K562 (cell line): ENCODE measurements around the gene FRK.

Experiments
- TF ChIP-seq, protein P1 (sequence below): IDR thresholded peaks from 2 replicates; pipeline ENCODE4 v1.6.1; 2016; ENCODE audit warnings: missing genetic modification characterization, missing compliant biosample characterization
- TF ChIP-seq, protein P2 (sequence below): sonication (generic); formaldehyde crosslinking; IDR thresholded peaks from 2 replicates; pipeline ENCODE4 v1.8.1; 2022; ENCODE audit warnings: missing genetic modification reagents

DNA sequence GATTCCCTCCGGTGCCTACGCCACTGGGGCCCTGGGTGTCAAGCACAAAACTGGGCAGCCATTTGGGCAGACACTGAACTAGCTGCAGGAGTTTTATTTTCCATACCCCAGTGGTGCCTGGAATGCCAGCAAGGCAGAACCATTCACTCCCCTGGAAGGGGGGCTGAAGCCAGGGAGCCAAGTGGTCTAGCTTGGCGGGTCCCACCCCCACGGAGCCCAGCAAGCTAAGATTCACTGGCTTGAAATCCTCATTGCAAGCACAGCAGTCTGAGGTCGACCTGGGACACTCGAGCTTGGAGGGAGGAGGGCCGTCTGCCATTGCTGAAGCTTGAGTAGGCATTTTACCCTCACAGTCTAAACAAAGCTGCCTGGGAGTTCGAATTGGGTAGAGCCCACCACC is 125.3 kb downstream of the FRK start:
- TF ChIP-seq, protein P1, sequence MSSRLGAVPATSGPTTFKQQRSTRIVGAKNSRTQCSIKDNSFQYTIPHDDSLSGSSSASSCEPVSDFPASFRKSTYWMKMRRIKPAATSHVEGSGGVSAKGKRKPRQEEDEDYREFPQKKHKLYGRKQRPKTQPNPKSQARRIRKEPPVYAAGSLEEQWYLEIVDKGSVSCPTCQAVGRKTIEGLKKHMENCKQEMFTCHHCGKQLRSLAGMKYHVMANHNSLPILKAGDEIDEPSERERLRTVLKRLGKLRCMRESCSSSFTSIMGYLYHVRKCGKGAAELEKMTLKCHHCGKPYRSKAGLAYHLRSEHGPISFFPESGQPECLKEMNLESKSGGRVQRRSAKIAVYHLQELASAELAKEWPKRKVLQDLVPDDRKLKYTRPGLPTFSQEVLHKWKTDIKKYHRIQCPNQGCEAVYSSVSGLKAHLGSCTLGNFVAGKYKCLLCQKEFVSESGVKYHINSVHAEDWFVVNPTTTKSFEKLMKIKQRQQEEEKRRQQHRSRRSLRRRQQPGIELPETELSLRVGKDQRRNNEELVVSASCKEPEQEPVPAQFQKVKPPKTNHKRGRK (tag): no peak
- TF ChIP-seq, protein P2, sequence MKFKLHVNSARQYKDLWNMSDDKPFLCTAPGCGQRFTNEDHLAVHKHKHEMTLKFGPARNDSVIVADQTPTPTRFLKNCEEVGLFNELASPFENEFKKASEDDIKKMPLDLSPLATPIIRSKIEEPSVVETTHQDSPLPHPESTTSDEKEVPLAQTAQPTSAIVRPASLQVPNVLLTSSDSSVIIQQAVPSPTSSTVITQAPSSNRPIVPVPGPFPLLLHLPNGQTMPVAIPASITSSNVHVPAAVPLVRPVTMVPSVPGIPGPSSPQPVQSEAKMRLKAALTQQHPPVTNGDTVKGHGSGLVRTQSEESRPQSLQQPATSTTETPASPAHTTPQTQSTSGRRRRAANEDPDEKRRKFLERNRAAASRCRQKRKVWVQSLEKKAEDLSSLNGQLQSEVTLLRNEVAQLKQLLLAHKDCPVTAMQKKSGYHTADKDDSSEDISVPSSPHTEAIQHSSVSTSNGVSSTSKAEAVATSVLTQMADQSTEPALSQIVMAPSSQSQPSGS (CRISPR knock-in tag): no peak
